HG03469 (cell line): ENCODE measurements around the gene CFAP92.
"Not testable (repeated sequence)": the region's sequence is repeated elsewhere in the genome, so short reads cannot be mapped to it uniquely, and the experiment has no call there.

Experiments used
- ATAC-seq: cut with Tn5 transposase; IDR thresholded peaks from one replicate; pipeline ENCODE4 v1.9.1; 2021; ENCODE audit warnings: mild to moderate bottlenecking, moderate library complexity, moderate number of reproducible peaks; ENCODE audit not compliant: unreplicated experiment

Gene CFAP92

GRCh38 chr3:128942161-128942952 lies 51.5 kb downstream of the CFAP92 start:
- ATAC-seq, result no peak

DNA sequence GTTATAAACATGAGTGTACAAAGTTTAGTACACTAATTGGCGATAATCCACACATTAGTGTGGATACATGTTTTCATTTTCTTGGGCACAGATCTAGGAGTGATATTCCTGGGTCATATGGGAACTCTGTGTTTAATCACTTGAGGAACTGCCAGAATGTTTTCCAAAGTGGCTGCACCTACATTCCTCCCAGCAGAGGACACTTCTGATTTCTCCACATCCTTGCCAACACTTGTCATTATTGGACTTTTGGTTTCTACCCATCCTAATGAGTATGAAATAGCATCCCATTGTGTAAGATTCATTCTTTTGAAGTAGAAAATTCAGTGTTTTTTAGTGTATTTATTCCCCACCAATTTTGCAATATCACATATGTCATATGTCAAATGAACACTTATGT lies 53.6 kb downstream of the CFAP92 start:
- ATAC-seq, result no peak

DNA sequence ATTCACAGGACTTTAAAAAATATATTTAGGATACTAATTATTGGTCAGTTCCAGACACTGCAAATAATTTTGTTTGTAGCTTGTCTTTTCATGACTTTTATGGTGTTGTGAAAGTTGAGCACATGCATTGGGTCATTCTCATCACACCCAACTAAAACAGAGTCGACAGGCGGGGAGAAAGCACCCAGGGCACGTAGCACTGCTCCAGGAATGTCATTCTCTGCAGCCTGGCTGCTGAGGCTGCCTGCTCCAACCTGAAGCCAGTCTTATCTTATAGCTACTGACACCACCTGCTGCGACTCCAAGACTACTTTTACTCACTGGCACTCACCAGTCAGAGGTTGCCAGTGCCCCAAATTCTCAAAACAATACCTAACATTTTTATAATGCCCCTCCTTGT lies 57.5 kb downstream of the CFAP92 start:
- ATAC-seq, result no peak

- no peak for ATAC-seq
Measured at GRCh38 chr3:128935922-128936321, 58.0 kb downstream of the CFAP92 start.

GRCh38 chr3:128933922-128934253 lies 60.0 kb downstream of the CFAP92 start:
- ATAC-seq, result no peak

DNA sequence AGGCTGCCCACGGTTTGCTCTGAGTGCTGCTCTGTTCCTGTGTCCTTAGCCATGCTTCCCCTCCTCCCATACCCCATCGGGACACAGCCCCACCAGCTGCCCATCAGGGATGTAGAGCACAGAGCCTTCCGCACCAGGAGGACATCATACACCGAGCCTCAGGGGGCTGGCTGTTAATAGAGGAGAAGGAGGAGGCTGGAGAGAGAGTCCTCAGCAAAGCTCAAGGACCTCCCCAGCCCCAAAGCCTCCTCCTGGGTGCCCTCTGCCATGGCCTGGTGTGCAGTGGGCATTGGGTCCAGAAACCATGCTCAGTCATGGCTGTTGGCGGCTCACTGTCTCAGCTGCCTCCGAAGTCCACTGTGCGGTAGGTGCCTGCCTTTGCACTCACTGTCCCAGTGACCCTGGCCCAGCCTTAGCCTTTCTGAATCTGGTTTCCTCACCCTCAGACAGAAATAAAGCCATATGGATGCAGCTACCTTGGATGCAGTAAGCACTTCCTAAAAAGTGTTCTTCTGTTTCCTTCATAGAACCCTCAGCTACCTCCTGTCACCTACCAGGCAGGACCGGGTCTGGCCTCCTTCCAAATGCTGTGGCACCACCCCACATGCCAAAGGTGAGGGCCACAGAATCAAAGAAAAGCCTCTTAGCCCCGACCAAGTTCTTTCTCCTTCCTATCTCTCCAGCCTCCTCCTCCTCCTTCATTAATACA lies 60.5 kb downstream of the CFAP92 start:
- no peak for ATAC-seq

DNA sequence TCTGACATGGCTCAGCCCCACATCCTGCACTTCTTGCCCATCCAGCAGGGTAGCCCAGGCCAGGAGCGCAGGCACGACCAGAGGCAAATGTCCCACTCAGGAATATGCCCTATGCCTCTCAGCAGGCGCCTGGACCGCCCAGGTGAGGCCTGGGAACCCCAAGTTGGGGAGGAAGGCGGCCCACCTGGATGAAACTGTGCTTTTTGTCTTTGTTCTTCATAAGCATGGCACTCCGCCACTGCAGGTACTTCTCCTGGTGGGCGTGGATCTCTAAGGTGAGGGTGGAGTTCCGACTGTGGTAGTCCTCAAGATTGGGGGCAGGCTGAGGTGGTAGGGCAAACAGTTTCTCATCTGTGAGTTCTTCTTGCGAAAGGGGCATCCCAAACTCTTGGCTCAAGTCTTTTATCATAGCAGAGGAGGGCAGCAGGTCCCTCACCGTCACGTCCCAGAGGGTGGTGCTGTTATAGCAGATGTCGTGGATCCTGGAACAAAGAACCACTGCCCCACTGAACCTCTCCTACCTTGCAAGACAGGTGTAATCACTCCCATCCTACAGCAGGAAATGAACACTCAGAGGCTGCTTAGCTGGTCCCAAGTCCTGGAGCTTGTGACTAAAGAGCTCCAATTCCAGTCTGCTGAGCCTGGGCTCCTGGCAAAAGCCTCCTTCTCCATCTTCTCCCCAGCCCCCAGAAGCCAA lies 61.2 kb downstream of the CFAP92 start:
- ATAC-seq, result no peak

DNA sequence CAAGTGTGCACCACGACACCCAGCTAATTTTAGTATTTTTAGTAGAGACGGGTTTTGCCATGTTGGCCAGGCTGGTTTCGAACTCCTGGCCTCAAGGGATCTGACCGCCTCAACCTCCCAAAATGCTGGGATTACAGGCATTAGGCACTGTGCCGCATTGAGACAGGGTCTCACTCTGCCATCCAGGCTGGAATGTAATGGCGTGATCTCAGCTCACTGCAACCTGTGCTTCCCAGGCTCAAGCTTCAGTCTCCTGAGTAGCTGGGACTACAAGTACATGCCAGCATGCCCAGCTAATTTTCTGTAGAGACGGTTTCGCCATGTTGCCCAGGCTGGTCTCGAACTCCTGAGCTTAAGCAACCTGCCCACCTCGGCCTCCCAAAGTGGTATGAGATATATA lies 62.8 kb downstream of the CFAP92 start:
- ATAC-seq, result no peak

GRCh38 chr3:128929364-128929763 lies 64.5 kb downstream of the CFAP92 start:
- ATAC-seq, result no peak

- not testable (repeated sequence) for ATAC-seq
Measured at GRCh38 chr3:128923986-128924385, 69.9 kb downstream of the CFAP92 start.

- ATAC-seq, result no peak
Measured at GRCh38 chr3:128923576-128923975, 70.3 kb downstream of the CFAP92 start.

GRCh38 chr3:128922804-128923459 lies 70.9 kb downstream of the CFAP92 start:
- no peak for ATAC-seq

GRCh38 chr3:128919988-128920387 lies 73.9 kb downstream of the CFAP92 start:
- no peak for ATAC-seq

- ATAC-seq, result no peak
Measured at GRCh38 chr3:128917291-128917690, 76.6 kb downstream of the CFAP92 start.

GRCh38 chr3:128914966-128915645 lies 78.8 kb downstream of the CFAP92 start:
- no peak for ATAC-seq

- no peak for ATAC-seq
Measured at GRCh38 chr3:128911911-128912310, 82.0 kb downstream of the CFAP92 start.

- ATAC-seq, result no peak
Measured at GRCh38 chr3:128910006-128910405, 83.9 kb downstream of the CFAP92 start.

- ATAC-seq, result no peak
Measured at GRCh38 chr3:128908951-128909350, 84.9 kb downstream of the CFAP92 start.

DNA sequence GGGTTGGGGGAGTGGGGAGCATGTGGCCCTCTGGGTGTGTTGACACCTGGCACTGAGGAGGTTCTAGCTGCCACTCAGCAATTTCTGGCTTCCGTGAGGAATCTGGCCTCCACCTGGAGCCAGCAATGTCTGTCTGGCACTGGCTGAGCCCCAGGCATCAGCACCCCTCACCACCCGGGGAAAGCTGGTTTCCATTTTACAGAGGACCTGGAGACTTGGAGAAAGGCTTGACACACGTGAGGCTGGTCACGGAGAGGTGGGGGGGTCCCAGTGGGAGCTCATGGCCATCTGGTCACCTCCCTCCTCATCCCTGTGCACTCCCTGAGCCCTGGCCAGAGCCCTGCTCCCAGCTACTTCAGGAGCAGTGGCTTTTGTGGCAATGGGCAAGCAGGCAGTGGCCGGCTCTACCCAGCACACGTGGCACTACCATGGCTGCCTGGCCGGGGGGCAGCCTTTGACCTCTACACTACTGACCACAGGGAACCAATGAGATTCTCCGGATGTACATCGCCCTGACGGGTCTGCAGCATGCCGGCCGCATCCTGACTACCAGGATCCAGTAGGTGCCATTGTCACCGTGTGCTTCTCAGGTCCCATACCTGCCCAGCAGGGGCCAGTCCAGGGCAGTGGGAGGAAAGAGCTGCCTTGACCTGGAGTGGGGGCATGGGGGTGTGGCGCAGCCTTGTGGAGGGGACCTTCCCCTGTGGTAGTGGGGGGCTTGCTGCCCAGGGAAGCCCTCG lies 86.0 kb downstream of the CFAP92 start:
- no peak for ATAC-seq
